HepG2 (cell line): ENCODE measurements around the gene TAS2R60. TPM values are rescaled to one million over a fixed set of nuclear protein-coding genes. Genes with fewer than 3 reads are reported as not detected.
A peak's percentile ranks its signal among the peaks of the same experiment; 100 is the strongest.

ENCODE experiments used
- ATAC-seq: fragments of 200-7000 bp; cut with Tn5 transposase; 3 replicates; pipeline ENCODE4 v1.9.1; 2020; ENCODE audit warnings: mild to moderate bottlenecking, moderate library complexity
- BruUV-seq: library from RNA; stranded (reverse); fragments of 400-500 nt; replicated peaks from 2 replicates; lab custom pipeline; 2021; lab: Mats Ljungman, UMichigan
- CTCF ChIA-PET: fragments of 300-600 bp; formaldehyde crosslinking; extraction: SDS; loops from one replicate; lab custom pipeline; 2021; ENCODE audit warnings: low total read pairs, inconsistent platforms, low intra/inter-chr PET ratio; lab: Yijun Ruan, JAX
- POLR2A ChIA-PET: fragments of 350-600 bp; sonication (Branson Sonifier 250); formaldehyde crosslinking; loops from one replicate; lab custom pipeline; 2020; ENCODE audit warnings: antibody characterized with exemption, inconsistent platforms; lab: Yijun Ruan, JAX
- DNase-seq: peaks from one replicate; pipeline ENCODE4 v3.0.0-alpha.2; 2015; ENCODE audit warnings: low spot score
- FAIRE-seq: peaks from 3 replicates; lab custom pipeline; 2011; peaks lifted over from hg19 to GRCh38; lab: Jason Lieb, UNC
- H2AFZ ChIP-seq: one replicate; pipeline ENCODE4 v1.6.1; 2011; ENCODE audit warnings: low read length, inconsistent platforms
- H3K27ac ChIP-seq: fragments of 300-600 bp; 3 replicates; pipeline ENCODE4 v1.8.0; 2011; ENCODE audit warnings: mixed run types, mild to moderate bottlenecking, mixed read lengths, low read length, inconsistent platforms; ENCODE audit not compliant: insufficient read depth; ENCODE audit errors: extremely low read length
- H3K27me3 ChIP-seq, 2 experiments: fragments of 200-600 bp in 1 of 2; 2 replicates in 1 of 2; 3 replicates in 1 of 2; pipeline versions ENCODE4 v1.6.0 to v1.8.0; 2011; ENCODE audit warnings: low read length in 2 of 2, mild to moderate bottlenecking in 2 of 2, moderate library complexity in 2 of 2, inconsistent platforms in 1 of 2; ENCODE audit not compliant: insufficient read depth in 2 of 2, control insufficient read depth in 1 of 2
- H3K36me3 ChIP-seq, 2 experiments: fragments of 200-600 bp in 1 of 2; replicated peaks in 1 of 2; 2 replicates in 1 of 2; 3 replicates in 1 of 2; pipeline versions ENCODE4 v1.5.1 to v1.8.0; 2011; ENCODE audit warnings: low read length in 2 of 2, inconsistent platforms in 1 of 2; ENCODE audit not compliant: insufficient read depth in 2 of 2, control insufficient read depth in 1 of 2
- H3K4me1 ChIP-seq: 2 replicates; pipeline ENCODE4 v1.5.1; 2012; ENCODE audit warnings: low read length, inconsistent platforms; ENCODE audit not compliant: insufficient read depth
- H3K4me2 ChIP-seq: 2 replicates; pipeline ENCODE4 v1.6.0; 2011; ENCODE audit warnings: low read depth, low read length, inconsistent platforms
- H3K4me3 ChIP-seq, 3 experiments: fragments of 200-600 bp in 1 of 3; sonication (generic), shearing (Covaris generic) in 1 of 3; replicated peaks in 1 of 3; 2 replicates each; pipeline ENCODE4 v1.5.1; 2011 to 2016; ENCODE audit warnings: low read length in 3 of 3, inconsistent platforms in 2 of 3, low read depth in 2 of 3, mild to moderate bottlenecking in 2 of 3, control low read depth in 1 of 3, mixed read lengths in 1 of 3; ENCODE audit not compliant: insufficient read depth in 1 of 3
- H3K79me2 ChIP-seq: one replicate; pipeline ENCODE4 v1.6.1; 2011; ENCODE audit warnings: low read length, inconsistent platforms; ENCODE audit not compliant: insufficient read depth
- H3K9ac ChIP-seq: 2 replicates; pipeline ENCODE4 v1.6.0; 2011; ENCODE audit warnings: mild to moderate bottlenecking, low read depth, low read length, inconsistent platforms; ENCODE audit not compliant: insufficient read depth
- H3K9me3 ChIP-seq: 2 replicates; pipeline ENCODE4 v1.5.1; 2012; ENCODE audit warnings: mild to moderate bottlenecking, low read length
- H4K20me1 ChIP-seq: 2 replicates; pipeline ENCODE4 v1.6.0; 2011; ENCODE audit warnings: inconsistent platforms, mild to moderate bottlenecking, low read length, moderate library complexity; ENCODE audit not compliant: insufficient read depth
- AKNA ChIP-seq: sonication (generic); formaldehyde crosslinking; IDR thresholded peaks from 2 replicates; pipeline ENCODE4 v1.4.0; 2020; ENCODE audit warnings: missing genetic modification reagents, borderline replicate concordance
- MXD3 ChIP-seq: IDR thresholded peaks from 2 replicates; pipeline ENCODE4 v1.6.1; 2016; ENCODE audit warnings: mild to moderate bottlenecking, missing biosample characterization, missing genetic modification reagents
- PATZ1 ChIP-seq: sonication (generic); formaldehyde crosslinking; IDR thresholded peaks from 2 replicates; pipeline ENCODE4 v1.4.0; 2020; ENCODE audit warnings: missing genetic modification reagents
- ZBTB7A ChIP-seq: sonication (generic); formaldehyde crosslinking; IDR thresholded peaks from 2 replicates; pipeline ENCODE4 v1.8.0; 2022; ENCODE audit warnings: mild to moderate bottlenecking, missing genetic modification reagents
- ZNF263 ChIP-seq: sonication (generic); formaldehyde crosslinking; IDR thresholded peaks from 2 replicates; pipeline ENCODE4 v1.4.0; 2020; ENCODE audit warnings: missing genetic modification reagents
- WGBS: methylation state at CpG from one replicate; pipeline ENCODE4 v1.1.6; 2017; ENCODE audit warnings: low lambda C conversion rate; 5-methylcytosine and 5-hydroxymethylcytosine counted together
- in situ Hi-C: cut with HindIII; loops from 2 replicates; pipeline ENCODE4 v1.10.0; 2017; ENCODE audit warnings: low pct_unique_long_range_greater_than_20kb; ENCODE audit not compliant: extremely low pct_ligation_motif_present
- intact Hi-C: fragments of 100-400 bp; cut with micrococcal nuclease; formaldehyde crosslinking; loops from one replicate; pipeline ENCODE4 v1.10.0; 2022; ENCODE audit not compliant: unreplicated experiment
- polyA plus RNA-seq, 8 experiments: library from polyadenylated mRNA; depleted of rRNA in 3 of 8; stranded (reverse) in 7 of 8; unstranded in 1 of 8; fragments of >200 nt; fragmentation: Illumina TruSeq in 4 of 8; extraction: Trizol in 4 of 8; gene quantifications; 2 replicates each; pipeline versions ENCODE4 v1.2.1 to v1.2.3, GENCODE V29; 2011 to 2016; ENCODE audit warnings: low read depth in 4 of 8, missing spikeins in 1 of 8, mixed read lengths in 1 of 8; ENCODE audit not compliant: insufficient read depth in 1 of 8
- total RNA-seq, 5 experiments: library from RNA; depleted of rRNA; stranded (reverse); fragments of >200 nt; fragmentation: Illumina TruSeq; extraction: Trizol; gene quantifications; 2 replicates each; pipeline ENCODE4 v1.2.3, GENCODE V29; 2016; ENCODE audit warnings: low read depth in 1 of 5

The TAS2R60 gene
- total and polyA plus RNA-seq, 2 of the 13 experiments (the other 11 are each of a cell fraction or from before 2014, with no cell fraction given): not detected

- intact Hi-C loops: no loop called here
- CTCF ChIA-PET: no interaction called here
- in situ Hi-C loops: loop anchor here (5.0 kb wide), 2 partner anchors 37 to 97 kb away; partner anchors contain the start of gene ZYX
- no peak for FAIRE-seq
- POLR2A ChIA-PET: no interaction called here
- WGBS: 35% methylated on average over 11 of the region's 11 CpGs
- BruUV-seq: no TSS peak
- Histone ChIP-seq H3K9me3 (no peaks in the 10 kb centered on the region), H3K4me3 (no peak overlapping the region), H3K27ac (no peak overlapping the region), H3K9ac (no peak overlapping the region), H3K36me3 (no peaks in the 10 kb centered on the region), H3K4me2 (no peak overlapping the region), H3K27me3 (peaks cover 2 to 9% of the 10 kb centered on the region in 2 experiments; a peak in 2 of 5 replicates), H4K20me1 (no peaks in the 10 kb centered on the region), H2AFZ (no peak overlapping the region), H3K79me2 (no peaks in the 10 kb centered on the region), H3K4me1 (no peaks in the 10 kb centered on the region)
- no peak for TF ChIP-seq PATZ1 (CRISPR knock-in tag)
- no peak for TF ChIP-seq MXD3 (CRISPR knock-in tag)
- no peak for TF ChIP-seq ZBTB7A (CRISPR knock-in tag)
- ATAC-seq: no peak
- DNase-seq: no peak
Observed at GRCh38 chr7:143418681-143419458, 24.4 kb upstream of the TAS2R60 start.

- H3K36me3 ChIP-seq: no peaks in the 10 kb centered on the region
- WGBS: 1% methylated on average over 4 of the region's 4 CpGs
- POLR2A ChIA-PET: no interaction called here
- DNase-seq (no peak), FAIRE-seq (no peak), ATAC-seq (no peak)
- no peak overlapping the region for H3K27ac ChIP-seq
- no peaks in the 10 kb centered on the region for H4K20me1 ChIP-seq
- no peaks in the 10 kb centered on the region for H3K9me3 ChIP-seq
- H3K4me3 ChIP-seq: no peak overlapping the region
- no peak overlapping the region for H2AFZ ChIP-seq
- CTCF ChIA-PET: no interaction called here
- intact Hi-C loops (no loop called here), in situ Hi-C loops (loop anchor here (5.0 kb wide), 2 partner anchors 38 to 98 kb away; partner anchors contain the start of gene ZYX)
- no peak overlapping the region for H3K9ac ChIP-seq
- BruUV-seq: no TSS peak
- no peaks in the 10 kb centered on the region for H3K79me2 ChIP-seq
- peaks cover 2 to 9% of the 10 kb centered on the region in 2 experiments; a peak in 2 of 5 replicates for H3K27me3 ChIP-seq
- H3K4me1 ChIP-seq: no peaks in the 10 kb centered on the region
- H3K4me2 ChIP-seq: no peak overlapping the region
- TF ChIP-seq ZNF263 (CRISPR knock-in tag) (peak; percentile 87), AKNA (no peak)
Observed at GRCh38 chr7:143419880-143420279, 23.4 kb upstream of the TAS2R60 start.
